ENCODE data around the gene DNAH11. TPM values are rescaled to one million over a fixed set of nuclear protein-coding genes. Genes with fewer than 3 reads are reported as not detected.

DNAH11 gene
- total RNA-seq, 2 donors from 2014 or later = 1.6 to 13.3 TPM

DNA sequence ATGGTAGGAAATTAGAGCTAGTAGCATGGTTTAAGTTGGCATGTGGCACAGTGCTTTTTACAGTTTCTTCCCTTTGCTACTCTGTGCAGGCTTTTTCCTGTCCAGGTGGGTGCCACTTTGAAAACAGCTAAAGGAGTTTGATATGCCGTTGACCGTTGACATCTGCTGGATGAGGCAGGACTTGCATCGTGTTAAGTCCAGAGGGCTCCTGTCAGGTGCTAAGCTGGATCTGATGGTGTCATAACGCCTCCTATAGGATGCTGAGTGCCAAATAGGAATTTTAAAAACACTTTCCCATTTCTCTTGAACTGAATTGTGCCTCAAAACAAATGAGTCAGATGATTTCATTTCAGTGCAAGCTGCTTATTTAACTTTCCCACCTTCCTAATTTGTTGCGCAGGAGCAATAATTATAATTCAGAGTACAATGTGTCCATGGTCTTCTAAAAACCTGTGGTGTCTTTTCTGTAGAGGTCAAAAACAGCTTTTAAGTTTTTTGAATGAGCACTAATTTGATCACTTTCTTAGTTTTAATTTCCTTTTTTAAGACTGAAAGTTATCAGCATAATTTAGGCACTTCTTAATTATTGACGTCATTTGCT lies 224.6 kb downstream of the DNAH11 start:
- intact Hi-C loops (cut with DNase I) = no loop called here
- no peaks in the 10 kb centered on the region for H3K36me3 ChIP-seq
- no peak overlapping the region for H3K4me3 ChIP-seq
- no peak overlapping the region for H3K27ac ChIP-seq
- no peaks in the 10 kb centered on the region for H3K9me3 ChIP-seq
- TF ChIP-seq POLR2A (IDR thresholded peaks at IDR 0.05) = no peak
- TF ChIP-seq, protein P1, sequence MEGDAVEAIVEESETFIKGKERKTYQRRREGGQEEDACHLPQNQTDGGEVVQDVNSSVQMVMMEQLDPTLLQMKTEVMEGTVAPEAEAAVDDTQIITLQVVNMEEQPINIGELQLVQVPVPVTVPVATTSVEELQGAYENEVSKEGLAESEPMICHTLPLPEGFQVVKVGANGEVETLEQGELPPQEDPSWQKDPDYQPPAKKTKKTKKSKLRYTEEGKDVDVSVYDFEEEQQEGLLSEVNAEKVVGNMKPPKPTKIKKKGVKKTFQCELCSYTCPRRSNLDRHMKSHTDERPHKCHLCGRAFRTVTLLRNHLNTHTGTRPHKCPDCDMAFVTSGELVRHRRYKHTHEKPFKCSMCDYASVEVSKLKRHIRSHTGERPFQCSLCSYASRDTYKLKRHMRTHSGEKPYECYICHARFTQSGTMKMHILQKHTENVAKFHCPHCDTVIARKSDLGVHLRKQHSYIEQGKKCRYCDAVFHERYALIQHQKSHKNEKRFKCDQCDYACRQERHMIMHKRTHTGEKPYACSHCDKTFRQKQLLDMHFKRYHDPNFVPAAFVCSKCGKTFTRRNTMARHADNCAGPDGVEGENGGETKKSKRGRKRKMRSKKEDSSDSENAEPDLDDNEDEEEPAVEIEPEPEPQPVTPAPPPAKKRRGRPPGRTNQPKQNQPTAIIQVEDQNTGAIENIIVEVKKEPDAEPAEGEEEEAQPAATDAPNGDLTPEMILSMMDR (IDR thresholded peaks at IDR 0.05) = peak in 3 of 4 experiments; percentile 32 to 81 (median 68)
- TF ChIP-seq POLR2AphosphoS5 (IDR thresholded peaks at IDR 0.05) = peak; percentile 25
- DNase-seq (ENCODE audit: low spot score) = peak; percentile 56
- H3K4me1 ChIP-seq (replicated peaks) = no peaks in the 10 kb centered on the region
- WGBS = 24% methylated on average over 6 of the region's 6 CpGs
- H3K27me3 ChIP-seq (replicated peaks; ENCODE audit: insufficient read depth) = no peaks in the 10 kb centered on the region

DNA sequence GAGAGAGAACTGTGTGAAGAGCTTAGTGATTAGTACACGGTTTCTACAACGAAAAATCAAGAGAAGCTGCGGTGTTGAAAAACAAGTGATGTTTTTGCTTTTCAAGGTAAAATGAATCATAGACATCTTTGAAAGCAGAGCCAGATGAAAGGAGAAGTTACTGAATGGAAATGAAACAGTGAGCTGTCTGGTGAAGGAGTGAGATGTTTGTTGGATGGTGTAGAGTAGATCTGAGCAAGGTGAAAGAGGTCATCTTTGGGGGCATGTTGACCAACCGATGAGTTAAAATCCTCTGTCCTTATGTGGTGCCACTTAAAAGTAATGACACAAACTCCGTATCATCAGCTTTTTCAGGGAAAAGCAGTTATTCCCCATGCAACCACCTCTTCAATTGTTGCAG lies 225.4 kb downstream of the DNAH11 start:
- no peak overlapping the region for H3K4me3 ChIP-seq
- no peaks in the 10 kb centered on the region for H3K9me3 ChIP-seq
- H3K4me1 ChIP-seq (replicated peaks) = no peaks in the 10 kb centered on the region
- WGBS = 66% methylated on average over 5 of the region's 5 CpGs
- H3K27me3 ChIP-seq (replicated peaks; ENCODE audit: insufficient read depth) = no peaks in the 10 kb centered on the region
- H3K27ac ChIP-seq = no peak overlapping the region
- TF ChIP-seq, protein P1 (IDR thresholded peaks at IDR 0.05) = no peak
- TF ChIP-seq POLR2AphosphoS5 (IDR thresholded peaks at IDR 0.05) (no peak), POLR2A (IDR thresholded peaks at IDR 0.05) (no peak)
- DNase-seq (ENCODE audit: low spot score) = no peak
- H3K36me3 ChIP-seq = no peaks in the 10 kb centered on the region
- intact Hi-C loops (cut with DNase I) = no loop called here

DNA sequence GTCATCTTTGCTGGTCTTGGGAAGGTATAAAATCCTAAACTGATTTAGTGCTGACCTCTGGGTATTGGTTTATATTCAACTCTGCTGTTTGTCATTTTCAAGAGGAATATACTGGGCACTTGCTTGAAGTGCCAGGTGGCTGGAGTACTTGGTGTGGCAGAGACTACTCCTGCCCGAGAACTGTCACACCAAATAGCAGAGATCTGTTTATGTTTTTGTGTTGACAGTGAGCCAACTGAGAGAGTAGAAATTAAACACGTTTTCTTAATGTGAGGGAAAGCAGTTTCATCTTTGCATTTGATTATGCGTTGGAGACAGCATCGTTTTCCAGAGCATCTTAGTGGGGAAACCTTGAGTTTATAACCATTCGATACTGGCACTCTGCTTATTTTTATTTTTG lies 228.4 kb downstream of the DNAH11 start:
- Histone ChIP-seq H3K4me3 (no peak overlapping the region), H3K9me3 (no peaks in the 10 kb centered on the region), H3K36me3 (no peaks in the 10 kb centered on the region), H3K27ac (no peak overlapping the region), H3K4me1 (replicated peaks) (no peaks in the 10 kb centered on the region), H3K27me3 (replicated peaks; ENCODE audit: insufficient read depth) (no peaks in the 10 kb centered on the region)
- TF ChIP-seq, protein P1 (IDR thresholded peaks at IDR 0.05) = no peak
- TF ChIP-seq POLR2A (IDR thresholded peaks at IDR 0.05) (no peak), POLR2AphosphoS5 (IDR thresholded peaks at IDR 0.05) (no peak)
- 55% methylated on average over 5 of the region's 5 CpGs for WGBS
- intact Hi-C loops (cut with DNase I) = no loop called here
- DNase-seq (ENCODE audit: low spot score) = no peak

DNA sequence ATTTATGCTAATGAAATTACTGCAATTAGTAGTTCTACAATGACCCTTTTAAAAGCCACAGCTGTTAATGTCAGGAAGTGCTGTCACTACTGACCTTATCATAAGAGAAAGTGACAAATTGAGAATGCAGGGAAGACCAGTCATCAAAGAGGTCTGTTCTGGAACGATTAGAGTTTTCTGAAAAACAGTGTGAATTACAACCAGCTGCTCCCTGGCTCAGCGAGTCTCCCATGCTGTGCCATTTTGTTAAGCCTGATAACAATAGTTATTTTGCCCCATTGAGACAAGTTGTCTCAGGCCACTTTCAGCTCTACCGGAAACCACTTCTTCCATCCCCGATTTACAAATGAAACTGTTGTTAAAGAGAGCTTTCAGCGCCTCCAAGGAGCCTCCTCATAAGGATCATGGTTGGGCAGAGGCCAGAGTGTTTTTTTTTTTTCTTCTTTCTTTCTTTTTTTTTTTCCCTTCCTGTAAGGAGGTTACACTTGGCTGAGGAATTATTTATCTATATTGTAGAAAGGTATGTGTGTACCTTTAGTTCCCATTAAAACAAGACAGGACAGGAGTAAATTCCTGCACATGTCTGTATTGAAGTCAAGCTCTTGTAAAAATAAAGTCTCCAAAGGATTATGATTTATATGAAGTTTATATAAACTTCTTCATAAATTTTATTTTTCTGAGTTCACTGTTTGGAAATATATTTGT lies 229.2 kb downstream of the DNAH11 start:
- H3K27ac ChIP-seq = no peak overlapping the region
- no peaks in the 10 kb centered on the region for H3K9me3 ChIP-seq
- H3K27me3 ChIP-seq (replicated peaks; ENCODE audit: insufficient read depth) = no peaks in the 10 kb centered on the region
- no peaks in the 10 kb centered on the region for H3K36me3 ChIP-seq
- TF ChIP-seq POLR2A (IDR thresholded peaks at IDR 0.05) (no peak), POLR2AphosphoS5 (IDR thresholded peaks at IDR 0.05) (no peak)
- TF ChIP-seq, protein P1 (IDR thresholded peaks at IDR 0.05) = no peak
- H3K4me1 ChIP-seq (replicated peaks) = no peaks in the 10 kb centered on the region
- DNase-seq (ENCODE audit: low spot score) = no peak
- intact Hi-C loops (cut with DNase I) = no loop called here
- WGBS = 4% methylated on average over 5 of the region's 5 CpGs
- no peak overlapping the region for H3K4me3 ChIP-seq

DNA sequence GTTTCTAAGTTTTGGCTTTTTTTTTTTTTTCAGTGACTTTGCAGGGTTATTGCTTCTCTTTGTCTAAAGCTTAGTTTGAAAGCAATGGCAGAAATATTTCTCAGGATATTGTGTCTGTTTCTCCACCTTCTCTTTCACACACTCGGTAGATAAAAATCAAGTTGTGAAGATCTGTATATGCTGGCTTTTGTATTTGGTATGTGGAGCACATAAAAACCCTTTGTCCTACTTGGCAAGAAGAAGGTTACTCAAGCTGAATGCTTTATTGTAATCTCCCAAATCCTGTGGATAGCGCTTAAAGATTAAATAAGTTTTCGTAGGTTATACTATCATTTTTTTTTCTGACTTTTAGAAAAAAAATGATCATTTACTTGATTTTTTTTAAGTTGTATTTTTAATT lies 230.5 kb downstream of the DNAH11 start:
- no peaks in the 10 kb centered on the region for H3K9me3 ChIP-seq
- intact Hi-C loops (cut with DNase I) = no loop called here
- no peaks in the 10 kb centered on the region for H3K4me1 ChIP-seq (replicated peaks)
- TF ChIP-seq POLR2A (IDR thresholded peaks at IDR 0.05) (no peak), POLR2AphosphoS5 (IDR thresholded peaks at IDR 0.05) (no peak)
- TF ChIP-seq, protein P1 (IDR thresholded peaks at IDR 0.05) = no peak
- WGBS = 23% methylated on average over 3 of the region's 3 CpGs
- no peak for DNase-seq (ENCODE audit: low spot score)
- no peaks in the 10 kb centered on the region for H3K27me3 ChIP-seq (replicated peaks; ENCODE audit: insufficient read depth)
- H3K36me3 ChIP-seq = no peaks in the 10 kb centered on the region
- no peak overlapping the region for H3K4me3 ChIP-seq
- no peak overlapping the region for H3K27ac ChIP-seq

Data from prostate gland (tissue), 2 donors.